GM19035 (cell line): ENCODE data around the gene AMTN.
"Not testable (repeated sequence)": the region's sequence is repeated elsewhere in the genome, so short reads cannot be mapped to it uniquely, and the experiment has no call there.

Source experiments
- ATAC-seq: cut with Tn5 transposase; IDR thresholded peaks from one replicate; pipeline ENCODE4 v1.9.1; 2021; ENCODE audit not compliant: unreplicated experiment

The AMTN gene, protein sequence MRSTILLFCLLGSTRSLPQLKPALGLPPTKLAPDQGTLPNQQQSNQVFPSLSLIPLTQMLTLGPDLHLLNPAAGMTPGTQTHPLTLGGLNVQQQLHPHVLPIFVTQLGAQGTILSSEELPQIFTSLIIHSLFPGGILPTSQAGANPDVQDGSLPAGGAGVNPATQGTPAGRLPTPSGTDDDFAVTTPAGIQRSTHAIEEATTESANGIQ

DNA sequence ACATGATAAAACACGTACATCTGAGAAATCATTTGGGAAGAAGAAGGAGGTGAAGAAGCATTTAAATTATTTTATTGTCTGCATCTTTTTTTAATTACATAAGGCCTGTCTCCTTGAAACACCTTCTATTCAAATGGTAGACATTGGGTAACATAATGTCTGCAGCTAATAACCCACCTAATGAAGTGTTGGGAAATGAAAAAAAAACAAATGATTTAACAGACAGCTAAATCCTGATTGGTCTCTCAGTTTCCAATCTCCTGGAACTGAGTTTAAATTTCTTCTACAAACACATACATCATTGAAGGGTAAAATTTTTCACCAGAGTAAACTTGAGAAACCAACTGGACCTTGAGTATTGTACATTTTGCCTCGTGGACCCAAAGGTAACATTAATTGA lies at the start of gene AMTN:
AMTN (plus strand) TSS at position 301 of the 400 bp plus-strand sequence. CDS start 209 bp downstream, outside the sequence.
- no peak for ATAC-seq

DNA sequence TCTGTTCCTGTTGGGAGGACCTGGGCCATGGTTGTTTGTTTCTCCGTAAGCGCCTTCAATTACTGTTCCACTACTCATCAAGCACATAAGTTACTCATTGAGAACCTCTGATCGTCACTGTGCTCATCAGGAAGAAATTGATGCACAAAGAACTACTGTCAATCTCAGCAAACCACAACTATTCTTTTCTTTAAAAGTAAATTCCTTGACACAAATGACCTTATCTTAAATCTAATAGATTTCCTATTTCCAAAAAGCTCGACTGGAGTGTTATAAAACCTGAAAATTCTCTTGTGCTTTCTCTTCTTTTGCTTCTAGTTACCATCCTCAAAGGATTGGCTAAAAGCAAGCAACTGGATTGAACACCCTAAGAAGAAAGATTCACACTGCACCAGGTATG lies 46.5 kb upstream of the AMTN start, which contains the start of gene MUC7:
MUC7 (plus strand) TSS at position 301 of the 400 bp plus-strand sequence. CDS start 1,825 bp downstream, outside the sequence.
- no peak for ATAC-seq

DNA sequence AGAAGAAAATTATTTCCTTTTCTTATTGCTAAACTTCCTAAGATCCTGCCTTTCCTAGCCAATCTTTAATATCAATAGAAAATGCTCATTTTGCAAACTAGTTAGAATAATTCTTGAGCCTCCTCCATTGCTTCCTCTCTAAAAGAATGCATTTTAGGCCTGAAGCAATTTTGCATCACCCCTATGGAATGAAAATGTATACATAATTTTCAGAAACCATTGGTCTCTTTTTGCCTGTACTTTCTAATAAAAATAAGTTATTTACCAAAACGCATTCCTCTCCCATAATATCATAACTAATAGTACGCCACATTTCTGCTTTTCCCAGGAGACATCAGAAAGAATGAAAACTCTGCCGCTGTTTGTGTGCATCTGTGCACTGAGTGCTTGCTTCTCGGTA lies 44.7 kb upstream of the AMTN start:
- no peak for ATAC-seq

DNA sequence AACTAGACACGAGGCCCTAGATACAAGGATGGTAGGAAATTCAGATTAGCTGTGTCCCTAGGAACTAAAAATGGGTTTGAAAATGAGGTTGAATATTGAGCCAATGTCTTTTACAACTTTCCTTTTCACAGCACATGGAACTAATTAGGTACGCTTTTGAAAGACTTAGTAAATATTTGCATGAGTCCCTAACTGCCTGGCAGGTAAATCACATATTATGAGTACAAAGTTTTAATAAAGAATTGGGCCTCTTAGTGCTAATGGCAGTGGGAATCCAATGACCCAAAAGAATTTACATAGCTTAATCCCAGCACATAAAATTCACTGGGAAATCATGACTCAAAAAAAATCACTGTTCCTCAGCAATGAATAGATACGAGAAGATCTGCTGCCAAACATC lies 29.6 kb upstream of the AMTN start:
- ATAC-seq: no peak

DNA sequence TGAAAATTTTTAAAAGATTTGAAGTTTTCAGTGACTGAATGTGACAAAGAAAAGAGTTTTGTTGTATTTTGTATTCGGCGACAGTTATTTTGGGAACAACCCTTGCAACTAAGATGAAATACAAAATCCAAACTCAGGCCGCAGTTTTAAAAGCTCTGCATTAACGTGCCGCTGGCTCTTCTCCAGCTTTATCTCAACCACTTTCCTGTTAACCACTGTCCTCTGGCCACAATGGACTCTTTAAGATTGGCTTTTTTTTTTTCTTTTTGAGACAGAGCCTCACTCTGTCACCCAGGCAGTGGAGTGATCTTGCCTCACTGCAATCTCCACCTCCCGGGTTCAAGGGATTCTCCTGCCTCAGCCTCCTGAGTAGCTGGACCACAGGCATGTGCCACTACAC lies 22.1 kb upstream of the AMTN start:
- no peak for ATAC-seq

DNA sequence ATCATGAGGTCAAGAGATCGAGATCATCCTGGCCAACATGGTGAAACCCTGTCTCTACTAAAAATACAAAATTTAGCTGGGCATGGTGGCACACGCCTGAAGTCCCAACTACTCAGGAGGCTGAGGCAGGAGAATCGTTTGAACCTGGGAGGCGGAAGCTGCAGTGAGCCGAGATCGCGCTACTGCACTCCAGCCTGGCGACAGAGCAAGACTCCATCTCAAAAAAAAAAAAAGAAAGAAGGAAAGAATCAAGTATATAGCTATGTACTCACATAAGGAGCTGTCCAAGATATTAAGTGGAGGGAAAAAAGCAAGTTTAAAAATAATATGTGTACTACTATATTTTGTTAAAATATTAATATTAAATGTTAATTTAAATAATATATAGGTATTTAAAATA lies 16.5 kb upstream of the AMTN start:
- not testable (repeated sequence) for ATAC-seq

DNA sequence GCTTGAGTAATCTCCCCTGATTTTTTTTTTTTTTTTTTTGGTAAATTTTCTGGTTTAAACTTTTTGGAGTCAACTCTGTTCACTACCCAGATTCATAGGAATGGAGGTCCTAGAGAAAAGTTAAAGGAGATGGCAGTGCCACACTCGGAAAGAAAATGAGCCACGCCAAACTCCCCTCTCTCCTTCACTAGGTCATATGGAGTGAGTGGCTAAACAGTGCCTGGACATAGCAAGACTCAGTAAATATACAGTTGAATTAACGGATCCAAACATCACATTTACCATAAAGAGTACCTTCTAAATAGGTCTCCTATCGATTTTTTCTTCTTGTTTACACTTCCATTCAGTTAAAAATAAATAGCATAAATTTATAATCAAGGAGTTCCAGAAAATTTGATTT lies 13.6 kb upstream of the AMTN start:
- ATAC-seq: no peak

DNA sequence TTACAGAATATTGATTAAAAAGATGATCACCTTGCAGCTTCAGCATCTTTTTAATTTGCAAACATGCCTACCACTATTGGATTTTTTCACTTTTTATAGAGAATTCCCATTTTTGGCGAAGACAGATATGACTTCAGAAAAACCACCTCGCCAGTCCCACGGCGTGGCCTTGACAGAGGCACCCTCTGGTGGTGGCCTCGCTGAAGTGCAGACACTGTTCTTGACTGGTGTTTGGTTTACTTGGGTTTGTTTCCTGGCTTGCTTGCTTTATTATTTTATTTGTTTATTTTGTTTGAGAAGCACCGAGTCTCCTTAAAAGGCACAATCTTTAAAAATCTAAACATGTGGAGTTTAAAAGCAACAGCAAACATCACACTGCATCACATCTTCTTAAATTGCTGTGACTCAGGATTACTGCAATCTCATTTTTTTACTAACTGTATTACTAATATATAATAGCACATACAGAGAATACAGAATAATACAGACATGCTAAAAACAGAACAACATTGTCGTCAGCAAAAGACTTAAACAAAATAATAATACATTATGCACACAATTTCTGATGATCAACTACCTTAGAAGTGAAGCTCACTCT lies 13.1 kb upstream of the AMTN start:
- peak; percentile 89 for ATAC-seq

DNA sequence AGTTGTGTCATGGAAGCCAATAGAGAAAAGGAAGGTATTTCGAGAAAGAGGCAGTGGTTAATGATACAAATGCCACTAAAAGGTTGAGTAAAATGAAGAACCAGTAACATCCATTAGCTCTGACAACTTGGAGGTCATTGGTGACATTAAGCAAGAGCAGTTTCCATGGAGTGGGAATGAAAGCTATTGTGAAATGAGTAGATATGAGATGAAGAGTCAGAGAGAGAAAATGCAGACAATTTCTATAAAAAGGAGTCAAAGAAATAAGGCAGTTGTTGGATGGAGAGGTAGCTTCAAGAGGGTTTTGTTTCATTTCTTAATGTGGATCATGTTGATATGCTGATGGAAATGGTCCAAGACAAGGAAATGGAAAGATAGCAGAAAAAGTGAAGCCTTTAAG lies 9.6 kb upstream of the AMTN start:
- ATAC-seq: no peak

DNA sequence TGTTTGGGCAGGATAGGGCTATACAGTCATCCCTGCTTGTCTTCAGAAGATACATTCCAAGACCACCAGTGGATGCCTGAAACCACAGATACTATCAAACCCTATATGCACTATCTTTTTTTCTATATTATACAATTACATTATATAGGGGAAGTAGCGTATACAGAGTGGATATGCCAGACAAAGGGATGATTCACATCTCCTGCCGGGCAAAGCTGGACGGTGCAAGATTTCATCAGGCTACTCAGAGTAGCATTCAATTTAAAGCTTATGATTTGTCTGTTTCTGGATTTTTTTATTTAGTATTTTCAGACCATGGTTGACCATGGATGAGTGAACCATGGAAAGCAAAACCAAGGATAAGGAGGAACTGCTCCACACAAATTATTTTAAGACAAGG lies 7.0 kb upstream of the AMTN start:
- no peak for ATAC-seq

DNA sequence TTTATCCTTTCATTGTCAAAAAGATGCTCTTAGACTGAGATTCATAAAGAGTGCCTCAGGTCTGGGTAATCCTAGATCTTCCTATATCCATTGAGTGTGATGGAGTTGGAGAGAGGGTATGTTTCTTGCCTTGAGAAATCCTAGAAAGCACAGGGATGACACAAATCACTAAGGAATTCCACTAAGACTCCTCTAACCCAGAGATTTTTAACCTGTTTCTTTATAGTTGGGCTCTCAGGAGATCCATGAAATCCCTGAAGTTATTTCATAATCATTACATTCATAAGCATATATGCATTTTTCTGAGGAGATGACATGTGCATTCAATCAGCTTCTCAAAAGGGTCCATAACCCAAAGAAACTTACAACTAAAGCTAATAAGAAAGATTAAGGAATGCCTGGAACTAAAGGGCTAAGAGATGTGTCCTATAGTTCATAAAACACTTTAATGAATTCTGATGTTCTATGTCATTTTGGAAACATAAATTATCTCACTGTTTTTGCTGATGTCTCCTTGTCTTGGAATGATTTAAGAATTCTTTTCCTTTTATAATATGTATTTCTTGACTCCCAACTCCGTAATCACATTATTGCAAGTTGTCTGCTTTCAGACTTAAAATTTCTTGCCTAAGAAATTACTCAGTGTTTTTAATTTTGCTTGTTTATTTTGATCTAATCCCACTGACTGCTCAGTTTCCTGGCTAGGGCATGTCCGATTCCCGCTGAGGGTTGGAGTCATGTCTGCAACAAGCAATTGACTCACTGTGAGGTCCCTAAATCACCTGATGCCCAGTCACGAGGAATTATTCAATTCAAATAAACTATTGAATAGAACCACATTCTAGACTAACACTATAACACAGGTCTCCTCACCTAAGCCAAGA lies 2.8 kb upstream of the AMTN start:
- ATAC-seq: no peak

DNA sequence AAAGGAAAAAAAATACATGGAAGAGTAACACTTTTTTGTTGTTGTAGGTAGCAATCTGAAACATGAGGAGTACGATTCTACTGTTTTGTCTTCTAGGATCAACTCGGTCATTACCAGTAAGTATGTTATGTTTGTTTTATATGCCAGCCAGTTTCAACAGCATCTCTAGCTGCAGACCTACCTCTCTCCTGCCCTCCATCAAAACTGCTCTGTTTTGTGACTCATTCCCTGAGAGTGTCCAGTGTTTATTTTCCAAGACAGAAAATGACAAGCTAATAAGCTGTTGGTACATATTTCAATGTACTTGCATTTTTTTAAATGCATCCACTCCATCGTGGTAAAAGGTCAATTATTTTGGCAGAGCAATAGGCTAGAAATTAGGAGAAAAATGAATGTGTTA lies 347 bp downstream of the AMTN start:
- ATAC-seq: no peak

DNA sequence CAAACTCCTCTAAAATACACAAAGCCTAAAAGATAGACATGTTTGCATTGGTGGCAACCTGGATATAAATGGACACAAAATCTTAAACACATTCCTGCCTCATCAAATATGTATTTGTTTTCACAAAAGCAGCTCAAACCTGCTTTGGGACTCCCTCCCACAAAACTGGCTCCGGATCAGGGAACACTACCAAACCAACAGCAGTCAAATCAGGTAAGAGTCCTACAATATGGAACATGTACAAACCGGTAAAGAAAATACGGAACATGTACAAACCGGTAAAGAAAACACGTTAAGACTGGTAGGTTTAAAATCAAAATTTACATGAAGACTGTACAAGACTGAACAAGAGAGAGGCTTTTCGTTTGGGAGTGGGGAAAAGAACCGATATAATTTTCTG lies 4.3 kb downstream of the AMTN start:
- no peak for ATAC-seq

DNA sequence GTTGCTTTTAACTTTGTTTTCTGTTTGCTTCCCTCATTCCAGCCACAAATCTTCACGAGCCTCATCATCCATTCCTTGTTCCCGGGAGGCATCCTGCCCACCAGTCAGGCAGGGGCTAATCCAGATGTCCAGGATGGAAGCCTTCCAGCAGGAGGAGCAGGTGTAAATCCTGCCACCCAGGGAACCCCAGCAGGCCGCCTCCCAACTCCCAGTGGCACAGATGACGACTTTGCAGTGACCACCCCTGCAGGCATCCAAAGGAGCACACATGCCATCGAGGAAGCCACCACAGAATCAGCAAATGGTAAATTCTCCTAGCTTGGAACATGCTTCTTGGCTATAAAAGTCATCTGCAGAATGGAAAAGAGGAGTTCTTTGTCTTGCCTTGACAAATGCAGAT lies 12.6 kb downstream of the AMTN start:
- no peak for ATAC-seq

DNA sequence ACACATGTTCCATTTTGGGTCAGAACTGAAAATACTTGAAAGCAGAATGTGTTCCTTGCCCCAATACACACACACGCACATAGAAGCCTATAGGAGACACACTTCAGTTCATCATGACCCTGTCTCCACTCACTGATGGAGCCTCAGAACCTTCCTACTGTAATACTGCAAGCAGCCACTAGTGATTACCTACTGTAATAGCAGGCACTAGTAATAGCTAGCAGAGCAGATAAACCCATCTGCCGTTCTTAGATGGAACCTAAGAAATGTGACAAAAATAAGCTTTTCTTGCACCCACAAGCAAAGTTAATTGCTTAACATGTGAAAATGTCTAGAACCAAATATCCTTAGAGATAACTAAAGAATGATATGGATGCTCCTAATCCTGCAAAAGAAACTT lies 13.6 kb downstream of the AMTN start:
- ATAC-seq: peak; percentile 78

DNA sequence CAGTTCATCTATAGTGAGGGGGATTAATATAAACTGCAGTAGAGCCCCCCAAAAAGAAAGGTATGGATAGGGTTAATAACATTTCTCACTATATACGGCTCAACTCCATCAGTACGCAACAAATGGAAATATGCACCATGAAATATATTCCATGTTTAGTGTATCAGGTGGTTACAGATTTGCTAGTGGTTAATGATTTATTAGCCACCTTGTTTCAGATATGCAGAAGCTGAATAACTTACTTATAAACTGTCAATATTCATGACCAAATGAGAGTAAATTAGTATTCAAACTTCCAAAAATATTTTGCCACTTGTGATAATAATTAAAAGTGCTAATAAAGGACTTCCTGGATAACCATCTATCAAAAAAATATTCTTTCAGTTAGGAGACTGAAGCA lies 14.8 kb downstream of the AMTN start:
- ATAC-seq: no peak

DNA sequence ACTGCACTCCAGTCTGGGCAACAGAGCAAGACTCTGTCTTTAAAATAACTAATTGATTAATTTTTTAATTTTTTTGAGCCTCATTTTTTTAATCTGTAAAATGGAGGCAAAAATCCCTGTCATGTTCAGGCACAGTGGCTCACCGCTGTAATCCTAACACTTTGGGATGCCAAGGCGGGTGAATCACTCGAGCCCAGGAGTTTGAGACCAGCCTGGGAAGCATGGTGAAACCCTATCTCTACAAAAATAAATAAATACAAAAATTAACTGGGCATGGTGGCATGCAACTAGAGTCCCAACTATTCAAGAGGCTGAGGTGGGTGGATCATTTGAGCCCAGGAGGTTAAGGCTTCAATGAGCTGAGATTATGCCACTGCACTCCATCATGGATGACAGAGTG lies 15.4 kb downstream of the AMTN start:
- no peak for ATAC-seq

DNA sequence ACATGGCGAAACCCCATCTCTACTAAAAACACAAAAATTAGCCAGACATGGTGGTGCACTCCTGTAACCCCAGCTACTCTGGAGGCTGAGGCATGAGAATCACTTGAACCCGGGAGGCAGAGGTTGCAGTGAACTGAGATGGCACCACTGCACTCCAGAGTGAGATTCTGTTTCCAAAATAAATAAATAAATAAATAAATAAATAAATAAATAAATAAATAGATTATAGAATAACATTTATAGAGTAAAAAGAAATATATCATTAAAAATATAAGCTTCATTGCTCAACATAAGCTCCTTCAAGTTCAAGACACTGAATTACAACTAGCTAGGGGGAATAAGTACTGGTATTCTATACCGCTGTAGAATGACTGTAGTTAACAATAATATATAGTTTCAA lies 16.5 kb downstream of the AMTN start:
- not testable (repeated sequence) for ATAC-seq

DNA sequence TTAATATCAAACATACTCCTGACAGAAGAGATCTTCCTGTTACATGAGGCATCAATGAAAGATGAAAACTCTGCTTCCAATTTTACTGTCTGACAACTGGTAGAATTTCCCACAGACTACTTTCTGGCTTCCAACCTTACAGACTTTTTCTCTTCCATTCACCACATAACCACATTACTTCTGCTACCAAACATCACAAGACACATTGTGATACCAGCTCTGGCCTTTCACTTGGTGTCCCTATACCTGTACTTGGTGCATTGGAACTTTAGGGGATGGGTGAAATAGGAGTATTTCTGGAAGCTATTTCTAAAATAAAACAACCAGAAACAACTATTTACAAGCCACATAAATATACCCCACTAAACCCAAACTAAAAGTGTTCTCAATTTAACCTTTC lies 20.5 kb downstream of the AMTN start:
- no peak for ATAC-seq

DNA sequence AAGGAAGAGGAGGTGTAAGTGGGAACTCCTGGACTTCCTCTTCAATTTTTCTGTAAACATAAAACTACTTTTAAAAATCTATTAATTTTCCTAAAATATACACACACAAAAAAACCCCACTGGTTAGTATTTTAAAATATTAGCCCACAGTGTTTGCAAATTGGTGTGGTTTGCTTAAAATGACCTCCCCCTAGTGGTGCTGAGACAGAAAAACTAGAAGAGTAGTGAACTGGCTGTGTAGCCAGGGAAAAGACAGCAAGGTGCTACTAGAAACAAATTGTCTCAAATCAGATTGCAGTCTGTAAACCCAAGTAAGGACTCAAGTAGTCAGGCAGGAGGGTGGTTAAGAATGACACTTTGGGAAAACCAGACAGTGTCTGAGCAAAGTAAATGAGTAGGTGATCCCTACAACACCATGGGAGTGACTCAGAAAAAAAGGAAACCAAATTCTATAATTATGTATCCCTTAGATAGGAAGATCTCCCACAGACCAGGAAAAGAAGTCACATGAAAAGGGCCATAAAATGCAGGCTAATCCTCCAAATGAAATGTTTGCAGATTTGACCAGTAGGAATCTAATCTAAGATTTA lies 26.0 kb downstream of the AMTN start:
- no peak for ATAC-seq

DNA sequence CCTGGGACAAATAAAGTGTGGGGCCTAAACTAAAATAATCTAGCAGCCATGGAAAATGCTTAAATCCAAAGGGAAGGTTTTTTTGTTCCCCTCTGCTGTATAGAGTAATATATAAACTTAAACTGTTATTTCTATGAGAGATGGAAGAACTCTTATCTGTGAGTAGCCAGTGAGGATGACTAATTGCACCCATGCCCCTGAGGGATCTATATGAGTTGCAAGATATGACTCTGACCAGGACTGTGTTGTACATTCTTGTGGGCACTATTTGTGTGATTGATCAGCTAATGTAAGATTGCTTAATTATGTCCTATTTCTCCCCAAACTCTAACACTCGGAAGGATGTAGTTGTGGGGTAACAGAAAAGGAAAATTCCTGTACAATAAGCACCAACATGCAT lies 38.5 kb downstream of the AMTN start:
- no peak for ATAC-seq
